Measurements from ENCODE around the gene ALCAM.

DNA sequence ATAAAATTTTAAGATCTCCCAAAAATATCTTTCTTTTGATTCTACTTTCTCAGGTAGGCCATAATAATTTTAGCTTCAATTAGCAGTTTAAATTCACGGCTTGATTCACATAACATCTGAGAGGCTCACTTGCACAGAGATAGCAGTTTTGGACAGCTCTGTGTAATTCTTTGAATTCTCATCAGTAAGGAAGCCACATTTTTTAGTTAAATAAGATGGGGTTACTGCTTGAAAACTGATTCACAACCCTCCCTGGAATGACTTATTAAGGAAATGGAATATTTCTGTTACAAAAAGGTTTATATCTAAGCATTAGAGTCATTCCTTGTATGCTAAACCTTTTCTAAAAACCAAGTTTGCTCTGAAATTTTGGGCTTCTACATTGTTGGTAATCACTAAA, 212.7 kb downstream of the ALCAM start:
- TF ChIP-seq, protein P1, sequence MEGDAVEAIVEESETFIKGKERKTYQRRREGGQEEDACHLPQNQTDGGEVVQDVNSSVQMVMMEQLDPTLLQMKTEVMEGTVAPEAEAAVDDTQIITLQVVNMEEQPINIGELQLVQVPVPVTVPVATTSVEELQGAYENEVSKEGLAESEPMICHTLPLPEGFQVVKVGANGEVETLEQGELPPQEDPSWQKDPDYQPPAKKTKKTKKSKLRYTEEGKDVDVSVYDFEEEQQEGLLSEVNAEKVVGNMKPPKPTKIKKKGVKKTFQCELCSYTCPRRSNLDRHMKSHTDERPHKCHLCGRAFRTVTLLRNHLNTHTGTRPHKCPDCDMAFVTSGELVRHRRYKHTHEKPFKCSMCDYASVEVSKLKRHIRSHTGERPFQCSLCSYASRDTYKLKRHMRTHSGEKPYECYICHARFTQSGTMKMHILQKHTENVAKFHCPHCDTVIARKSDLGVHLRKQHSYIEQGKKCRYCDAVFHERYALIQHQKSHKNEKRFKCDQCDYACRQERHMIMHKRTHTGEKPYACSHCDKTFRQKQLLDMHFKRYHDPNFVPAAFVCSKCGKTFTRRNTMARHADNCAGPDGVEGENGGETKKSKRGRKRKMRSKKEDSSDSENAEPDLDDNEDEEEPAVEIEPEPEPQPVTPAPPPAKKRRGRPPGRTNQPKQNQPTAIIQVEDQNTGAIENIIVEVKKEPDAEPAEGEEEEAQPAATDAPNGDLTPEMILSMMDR (conservative IDR thresholded peaks at IDR 0.05; ENCODE audit: low read length), result no peak
- no peak for TF ChIP-seq EZH2phosphoT487 (IDR thresholded peaks at IDR 0.05; ENCODE audit: borderline replicate concordance, low read depth, low read length)

Data from OCI-LY7 (cell line).